SK-N-SH treated with all-trans-retinoic acid at 6 μM for 48 hours (cell line): ENCODE data around the gene ZNF836.

Experiments
- ARNTL ChIP-seq: fragments of 450-650 bp; formaldehyde crosslinking; IDR thresholded peaks from 2 replicates; pipeline ENCODE4 v1.5.0; 2020; ENCODE audit warnings: low read depth, mild to moderate bottlenecking, moderate library complexity, borderline replicate concordance
- BACH2 ChIP-seq: fragments of 250-450 bp; sonication (Bioruptor Pico); IDR thresholded peaks from 2 replicates; pipeline ENCODE4 v1.9.0; 2021; ENCODE audit warnings: mild to moderate bottlenecking, borderline replicate concordance
- CSDC2 ChIP-seq: fragments of 250-450 bp; sonication (Bioruptor Pico); IDR thresholded peaks from 2 replicates; pipeline ENCODE4 v1.5.0; 2020; ENCODE audit warnings: mild to moderate bottlenecking, moderate library complexity
- SNAI2 ChIP-seq: fragments of 250-450 bp; sonication (Bioruptor Pico); IDR thresholded peaks from 2 replicates; pipeline ENCODE4 v1.5.0; 2020; ENCODE audit warnings: mild to moderate bottlenecking, moderate library complexity
- ZC3H10 ChIP-seq: fragments of 250-450 bp; sonication (Bioruptor Pico); IDR thresholded peaks from 2 replicates; pipeline ENCODE4 v1.5.1; 2021; ENCODE audit warnings: mild to moderate bottlenecking, moderate library complexity
- ZFP3 ChIP-seq: fragments of 250-450 bp; sonication (Bioruptor Pico); IDR thresholded peaks from 2 replicates; pipeline ENCODE4 v1.5.0; 2020; ENCODE audit warnings: mild to moderate bottlenecking, moderate library complexity
- ZFP30 ChIP-seq: fragments of 450-650 bp; formaldehyde crosslinking; IDR thresholded peaks from 2 replicates; pipeline ENCODE4 v1.5.0; 2022; ENCODE audit warnings: mild to moderate bottlenecking, moderate library complexity
- ZNF565 ChIP-seq: fragments of 450-650 bp; formaldehyde crosslinking; conservative IDR thresholded peaks from 2 replicates; pipeline ENCODE4 v1.5.0; 2020; ENCODE audit warnings: low read depth, mild to moderate bottlenecking, moderate library complexity
- ZNF8 ChIP-seq: fragments of 450-650 bp; formaldehyde crosslinking; IDR thresholded peaks from 2 replicates; pipeline ENCODE4 v1.5.0; 2020; ENCODE audit warnings: mild to moderate bottlenecking, moderate library complexity
- TF ChIP-seq, protein P1 (sequence below): fragments of 250-450 bp; sonication (Bioruptor Pico); IDR thresholded peaks from 2 replicates; pipeline ENCODE4 v1.8.0; 2020; ENCODE audit warnings: mild to moderate bottlenecking, moderate library complexity, borderline replicate concordance
- TF ChIP-seq, protein P2 (sequence below): fragments of 250-450 bp; sonication (Bioruptor Pico); IDR thresholded peaks from 2 replicates; pipeline ENCODE4 v1.8.0; 2021; ENCODE audit warnings: low read depth, mild to moderate bottlenecking, moderate library complexity, borderline replicate concordance
- TF ChIP-seq, protein P3 (sequence below): fragments of 250-450 bp; sonication (Bioruptor Pico); IDR thresholded peaks from 2 replicates; pipeline ENCODE4 v1.5.1; 2020; ENCODE audit warnings: low read depth, mild to moderate bottlenecking, moderate library complexity
- TF ChIP-seq, protein P4 (sequence below): fragments of 250-450 bp; sonication (Bioruptor Pico); IDR thresholded peaks from 2 replicates; pipeline ENCODE4 v1.5.0; 2020; ENCODE audit warnings: mild to moderate bottlenecking, moderate library complexity

DNA sequence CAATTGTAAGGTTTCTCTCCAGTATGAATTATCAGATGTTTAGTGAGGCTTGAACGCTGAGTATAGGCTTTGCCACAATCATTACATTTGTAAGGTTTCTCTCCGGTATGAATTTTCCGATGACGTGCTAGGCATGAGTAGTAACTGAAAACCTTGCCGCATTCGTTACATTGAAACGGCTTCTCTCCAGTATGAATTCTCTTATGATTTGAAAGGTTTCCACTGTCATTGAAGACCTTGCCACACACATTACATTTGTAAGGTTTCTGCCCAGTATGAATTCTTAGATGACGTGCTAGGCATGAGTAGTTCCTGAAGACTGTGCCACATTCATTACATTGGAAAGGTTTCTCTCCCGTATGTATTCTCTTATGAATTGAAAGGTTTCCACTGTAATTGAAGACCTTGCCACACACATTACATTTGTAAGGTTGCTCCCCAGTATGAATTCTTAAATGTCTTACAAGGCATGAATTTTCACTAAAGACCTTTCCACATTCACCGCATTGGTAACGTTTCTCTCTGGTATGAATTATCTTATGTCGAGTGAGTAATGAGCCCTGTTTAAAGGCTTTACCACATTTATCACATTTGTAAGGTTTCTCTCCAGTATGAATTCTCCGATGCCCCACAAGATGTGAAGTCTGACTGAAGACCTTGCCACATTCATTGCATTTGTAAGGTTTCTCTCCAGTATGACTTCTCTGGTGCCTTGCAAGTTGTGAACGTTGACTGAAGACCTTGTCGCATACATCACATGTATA lies 15.6 kb downstream of the ZNF836 start:
- TF ChIP-seq CSDC2 (CRISPR knock-in tag) (no peak), ARNTL (CRISPR knock-in tag) (no peak), SNAI2 (CRISPR knock-in tag) (no peak), ZNF8 (no peak), ZNF565 (CRISPR knock-in tag) (no peak), ZFP3 (CRISPR knock-in tag) (no peak), BACH2 (CRISPR knock-in tag) (no peak), ZC3H10 (CRISPR knock-in tag) (no peak), ZFP30 (CRISPR knock-in tag) (no peak)
- TF ChIP-seq, protein P1, sequence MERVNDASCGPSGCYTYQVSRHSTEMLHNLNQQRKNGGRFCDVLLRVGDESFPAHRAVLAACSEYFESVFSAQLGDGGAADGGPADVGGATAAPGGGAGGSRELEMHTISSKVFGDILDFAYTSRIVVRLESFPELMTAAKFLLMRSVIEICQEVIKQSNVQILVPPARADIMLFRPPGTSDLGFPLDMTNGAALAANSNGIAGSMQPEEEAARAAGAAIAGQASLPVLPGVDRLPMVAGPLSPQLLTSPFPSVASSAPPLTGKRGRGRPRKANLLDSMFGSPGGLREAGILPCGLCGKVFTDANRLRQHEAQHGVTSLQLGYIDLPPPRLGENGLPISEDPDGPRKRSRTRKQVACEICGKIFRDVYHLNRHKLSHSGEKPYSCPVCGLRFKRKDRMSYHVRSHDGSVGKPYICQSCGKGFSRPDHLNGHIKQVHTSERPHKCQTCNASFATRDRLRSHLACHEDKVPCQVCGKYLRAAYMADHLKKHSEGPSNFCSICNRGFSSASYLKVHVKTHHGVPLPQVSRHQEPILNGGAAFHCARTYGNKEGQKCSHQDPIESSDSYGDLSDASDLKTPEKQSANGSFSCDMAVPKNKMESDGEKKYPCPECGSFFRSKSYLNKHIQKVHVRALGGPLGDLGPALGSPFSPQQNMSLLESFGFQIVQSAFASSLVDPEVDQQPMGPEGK, result no peak
- TF ChIP-seq, protein P2, sequence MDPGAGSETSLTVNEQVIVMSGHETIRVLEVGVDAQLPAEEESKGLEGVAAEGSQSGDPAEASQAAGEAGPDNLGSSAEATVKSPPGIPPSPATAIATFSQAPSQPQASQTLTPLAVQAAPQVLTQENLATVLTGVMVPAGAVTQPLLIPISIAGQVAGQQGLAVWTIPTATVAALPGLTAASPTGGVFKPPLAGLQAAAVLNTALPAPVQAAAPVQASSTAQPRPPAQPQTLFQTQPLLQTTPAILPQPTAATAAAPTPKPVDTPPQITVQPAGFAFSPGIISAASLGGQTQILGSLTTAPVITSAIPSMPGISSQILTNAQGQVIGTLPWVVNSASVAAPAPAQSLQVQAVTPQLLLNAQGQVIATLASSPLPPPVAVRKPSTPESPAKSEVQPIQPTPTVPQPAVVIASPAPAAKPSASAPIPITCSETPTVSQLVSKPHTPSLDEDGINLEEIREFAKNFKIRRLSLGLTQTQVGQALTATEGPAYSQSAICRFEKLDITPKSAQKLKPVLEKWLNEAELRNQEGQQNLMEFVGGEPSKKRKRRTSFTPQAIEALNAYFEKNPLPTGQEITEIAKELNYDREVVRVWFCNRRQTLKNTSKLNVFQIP (CRISPR knock-in tag), result no peak
- TF ChIP-seq, protein P3, sequence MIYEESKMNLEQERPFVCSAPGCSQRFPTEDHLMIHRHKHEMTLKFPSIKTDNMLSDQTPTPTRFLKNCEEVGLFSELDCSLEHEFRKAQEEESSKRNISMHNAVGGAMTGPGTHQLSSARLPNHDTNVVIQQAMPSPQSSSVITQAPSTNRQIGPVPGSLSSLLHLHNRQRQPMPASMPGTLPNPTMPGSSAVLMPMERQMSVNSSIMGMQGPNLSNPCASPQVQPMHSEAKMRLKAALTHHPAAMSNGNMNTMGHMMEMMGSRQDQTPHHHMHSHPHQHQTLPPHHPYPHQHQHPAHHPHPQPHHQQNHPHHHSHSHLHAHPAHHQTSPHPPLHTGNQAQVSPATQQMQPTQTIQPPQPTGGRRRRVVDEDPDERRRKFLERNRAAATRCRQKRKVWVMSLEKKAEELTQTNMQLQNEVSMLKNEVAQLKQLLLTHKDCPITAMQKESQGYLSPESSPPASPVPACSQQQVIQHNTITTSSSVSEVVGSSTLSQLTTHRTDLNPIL (CRISPR knock-in tag), result no peak
- TF ChIP-seq, protein P4, sequence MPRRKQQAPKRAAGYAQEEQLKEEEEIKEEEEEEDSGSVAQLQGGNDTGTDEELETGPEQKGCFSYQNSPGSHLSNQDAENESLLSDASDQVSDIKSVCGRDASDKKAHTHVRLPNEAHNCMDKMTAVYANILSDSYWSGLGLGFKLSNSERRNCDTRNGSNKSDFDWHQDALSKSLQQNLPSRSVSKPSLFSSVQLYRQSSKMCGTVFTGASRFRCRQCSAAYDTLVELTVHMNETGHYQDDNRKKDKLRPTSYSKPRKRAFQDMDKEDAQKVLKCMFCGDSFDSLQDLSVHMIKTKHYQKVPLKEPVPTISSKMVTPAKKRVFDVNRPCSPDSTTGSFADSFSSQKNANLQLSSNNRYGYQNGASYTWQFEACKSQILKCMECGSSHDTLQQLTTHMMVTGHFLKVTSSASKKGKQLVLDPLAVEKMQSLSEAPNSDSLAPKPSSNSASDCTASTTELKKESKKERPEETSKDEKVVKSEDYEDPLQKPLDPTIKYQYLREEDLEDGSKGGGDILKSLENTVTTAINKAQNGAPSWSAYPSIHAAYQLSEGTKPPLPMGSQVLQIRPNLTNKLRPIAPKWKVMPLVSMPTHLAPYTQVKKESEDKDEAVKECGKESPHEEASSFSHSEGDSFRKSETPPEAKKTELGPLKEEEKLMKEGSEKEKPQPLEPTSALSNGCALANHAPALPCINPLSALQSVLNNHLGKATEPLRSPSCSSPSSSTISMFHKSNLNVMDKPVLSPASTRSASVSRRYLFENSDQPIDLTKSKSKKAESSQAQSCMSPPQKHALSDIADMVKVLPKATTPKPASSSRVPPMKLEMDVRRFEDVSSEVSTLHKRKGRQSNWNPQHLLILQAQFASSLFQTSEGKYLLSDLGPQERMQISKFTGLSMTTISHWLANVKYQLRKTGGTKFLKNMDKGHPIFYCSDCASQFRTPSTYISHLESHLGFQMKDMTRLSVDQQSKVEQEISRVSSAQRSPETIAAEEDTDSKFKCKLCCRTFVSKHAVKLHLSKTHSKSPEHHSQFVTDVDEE (CRISPR knock-in tag), result no peak
